OCI-LY1 (cell line): Measurements from ENCODE around the gene VTCN1.

ENCODE experiments used
- EZH2 ChIP-seq: fragments of 200-600 bp; sonication (generic), shearing (Covaris generic); IDR thresholded peaks from 2 replicates; pipeline ENCODE4 v1.8.0; 2017; ENCODE audit warnings: borderline replicate concordance, mixed run types, mild to moderate bottlenecking, antibody characterized with exemption, low read length, moderate library complexity, mixed read lengths
- TF ChIP-seq, protein P1 (sequence below): fragments of 200-600 bp; sonication (generic), shearing (Covaris generic); IDR thresholded peaks from 2 replicates; pipeline ENCODE4 v1.5.1; 2017; ENCODE audit warnings: mild to moderate bottlenecking, antibody characterized with exemption, low read length, moderate library complexity, mixed read lengths

DNA sequence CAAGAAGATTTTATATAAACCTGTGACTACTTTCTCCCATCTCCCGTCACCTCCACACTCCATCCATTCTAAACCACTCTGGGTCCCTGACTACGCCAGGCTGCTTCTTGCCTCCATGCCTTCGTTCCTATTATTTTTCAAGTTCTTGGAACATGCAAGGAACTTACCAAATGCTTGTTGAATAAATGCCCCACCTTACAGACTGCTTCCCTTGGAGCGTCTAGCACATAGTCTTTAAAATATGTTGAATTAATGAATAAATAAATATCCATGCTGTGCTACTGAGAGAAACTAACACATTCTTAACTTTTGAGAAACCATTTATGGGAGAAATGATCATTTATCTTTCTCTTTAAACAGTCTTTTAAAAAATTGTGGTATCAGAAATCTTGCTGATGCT, 27.6 kb downstream of the VTCN1 start:
- no peak for TF ChIP-seq EZH2
- TF ChIP-seq, protein P1, sequence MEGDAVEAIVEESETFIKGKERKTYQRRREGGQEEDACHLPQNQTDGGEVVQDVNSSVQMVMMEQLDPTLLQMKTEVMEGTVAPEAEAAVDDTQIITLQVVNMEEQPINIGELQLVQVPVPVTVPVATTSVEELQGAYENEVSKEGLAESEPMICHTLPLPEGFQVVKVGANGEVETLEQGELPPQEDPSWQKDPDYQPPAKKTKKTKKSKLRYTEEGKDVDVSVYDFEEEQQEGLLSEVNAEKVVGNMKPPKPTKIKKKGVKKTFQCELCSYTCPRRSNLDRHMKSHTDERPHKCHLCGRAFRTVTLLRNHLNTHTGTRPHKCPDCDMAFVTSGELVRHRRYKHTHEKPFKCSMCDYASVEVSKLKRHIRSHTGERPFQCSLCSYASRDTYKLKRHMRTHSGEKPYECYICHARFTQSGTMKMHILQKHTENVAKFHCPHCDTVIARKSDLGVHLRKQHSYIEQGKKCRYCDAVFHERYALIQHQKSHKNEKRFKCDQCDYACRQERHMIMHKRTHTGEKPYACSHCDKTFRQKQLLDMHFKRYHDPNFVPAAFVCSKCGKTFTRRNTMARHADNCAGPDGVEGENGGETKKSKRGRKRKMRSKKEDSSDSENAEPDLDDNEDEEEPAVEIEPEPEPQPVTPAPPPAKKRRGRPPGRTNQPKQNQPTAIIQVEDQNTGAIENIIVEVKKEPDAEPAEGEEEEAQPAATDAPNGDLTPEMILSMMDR, result no peak
